Fibroblast of lung (primary cell): Measurements from ENCODE around the gene MYO5B.

Experiments
- CTCF ChIP-seq, 2 donors: IDR thresholded peaks in 1 of 2; conservative IDR thresholded peaks in 1 of 2; 1 replicate in 1 of 2; 2 replicates in 1 of 2; pipeline ENCODE4 v1.5.1; 2011 to 2012; ENCODE audit warnings: low read length in 2 of 2, control low read depth in 1 of 2, inconsistent platforms in 1 of 2, low read depth in 1 of 2, mild to moderate bottlenecking in 1 of 2
- EZH2 ChIP-seq: IDR thresholded peaks from 2 replicates; pipeline ENCODE4 v1.5.1; 2012; ENCODE audit warnings: low read length, control low read depth, mild to moderate bottlenecking; ENCODE audit errors: missing control alignments

- TF ChIP-seq CTCF (conservative IDR thresholded peaks at IDR 0.05 in 1 of 2, IDR thresholded peaks at IDR 0.05 in 1 of 2; ENCODE audit: low read depth in 1 of 2, low read length in 2 of 2): no peak
- TF ChIP-seq EZH2: no peak
Observed at GRCh38 chr18:49985236-49985635, 209.7 kb downstream of the MYO5B start.
